Muscle of back (tissue), 10 donors: ENCODE measurements around the gene IPO11. TPM values are rescaled to one million over a fixed set of nuclear protein-coding genes. Genes with fewer than 3 reads are reported as not detected.

Source experiments
- polyA plus RNA-seq, 10 donors: library from polyadenylated mRNA; unstranded; fragments of 120-200 nt; gene quantifications; one replicate each; pipeline ENCODE4 v1.2.1, GENCODE V29; 2013; ENCODE audit not compliant: insufficient read length in 10 of 10

Gene IPO11
- polyA plus RNA-seq, 10 donors: 19.7 to 27.2 (median 25.6) TPM

Other genes starting within 250 kb of the IPO11 start
- gene KIF2A, start 106.6 kb upstream of the IPO11 start, polyA plus RNA-seq: 10 to 100 TPM; 30.7 to 44.9 (median 37.6) TPM
- gene DIMT1, start 8.9 kb upstream of the IPO11 start, polyA plus RNA-seq: 10 to 100 TPM; 20.0 to 31.7 (median 26.0) TPM
- gene LRRC70, start 166.1 kb downstream of the IPO11 start, polyA plus RNA-seq: 1 to 10 TPM; 3.1 to 6.3 (median 5.4) TPM